H9 (cell line): ENCODE results near the gene OGFOD2. TPM values are rescaled to one million over a fixed set of nuclear protein-coding genes. Genes with fewer than 3 reads are reported as not detected.

ENCODE experiments used
- DNase-seq: peaks from one replicate; pipeline ENCODE4 v3.0.0-alpha.2; 2017
- H2AFZ ChIP-seq: one replicate; pipeline ENCODE4 v1.6.1; 2013; ENCODE audit warnings: mild to moderate bottlenecking, low read length, control low read depth, moderate library complexity
- H2AK5ac ChIP-seq: 2 replicates; pipeline ENCODE4 v1.6.1; 2013; ENCODE audit warnings: low read length, control low read depth, mixed read lengths; ENCODE audit not compliant: insufficient read length
- H2BK120ac ChIP-seq: one replicate; pipeline ENCODE4 v1.6.1; 2013; ENCODE audit warnings: low read depth, mild to moderate bottlenecking, low read length, control low read depth, inconsistent platforms; ENCODE audit not compliant: poor library complexity, severe bottlenecking
- H2BK12ac ChIP-seq: 2 replicates; pipeline ENCODE4 v1.6.1; 2013; ENCODE audit warnings: low read length, control low read depth, mixed read lengths, low read depth; ENCODE audit not compliant: insufficient read length
- H2BK15ac ChIP-seq: 2 replicates; pipeline ENCODE4 v1.6.1; 2013; ENCODE audit warnings: low read depth, low read length, control low read depth
- H2BK20ac ChIP-seq: one replicate; pipeline ENCODE4 v1.6.1; 2013; ENCODE audit warnings: low read depth, mild to moderate bottlenecking, low read length, control low read depth, inconsistent platforms; ENCODE audit not compliant: poor library complexity, severe bottlenecking
- H2BK5ac ChIP-seq: 2 replicates; pipeline ENCODE4 v1.6.1; 2013; ENCODE audit warnings: low read length, control low read depth, mixed read lengths; ENCODE audit not compliant: insufficient read length
- H3K14ac ChIP-seq: 2 replicates; pipeline ENCODE4 v1.6.1; 2013; ENCODE audit warnings: low read length, control low read depth; ENCODE audit not compliant: insufficient read depth
- H3K18ac ChIP-seq: 2 replicates; pipeline ENCODE4 v1.6.1; 2013; ENCODE audit warnings: low read depth, mild to moderate bottlenecking, mixed read lengths, low read length, control low read depth; ENCODE audit not compliant: insufficient read length
- H3K23ac ChIP-seq: 2 replicates; pipeline ENCODE4 v1.6.1; 2013; ENCODE audit warnings: low read length, control low read depth, mixed read lengths, low read depth; ENCODE audit not compliant: insufficient read length
- H3K23me2 ChIP-seq: 2 replicates; pipeline ENCODE4 v1.6.1; 2013; ENCODE audit warnings: low read depth, mild to moderate bottlenecking, mixed read lengths, low read length, control low read depth; ENCODE audit not compliant: insufficient read length, poor library complexity, severe bottlenecking
- H3K27ac ChIP-seq: 2 replicates; pipeline ENCODE4 v1.5.1; 2013; ENCODE audit warnings: low read length, control low read depth, mixed read lengths, low read depth; ENCODE audit not compliant: insufficient read length
- H3K27me3 ChIP-seq: 2 replicates; pipeline ENCODE4 v1.6.1; 2013; ENCODE audit warnings: low read length, control low read depth, inconsistent platforms; ENCODE audit not compliant: insufficient read depth
- H3K4ac ChIP-seq: 2 replicates; pipeline ENCODE4 v1.6.1; 2013; ENCODE audit warnings: low read depth, mild to moderate bottlenecking, control low read depth, inconsistent platforms, low read length, moderate library complexity
- H3K4me1 ChIP-seq: 2 replicates; pipeline ENCODE4 v1.6.1; 2013; ENCODE audit warnings: low read length, control low read depth, inconsistent platforms; ENCODE audit not compliant: insufficient read depth
- H3K4me2 ChIP-seq: 2 replicates; pipeline ENCODE4 v1.6.1; 2013; ENCODE audit warnings: low read length, control low read depth, mixed read lengths; ENCODE audit not compliant: insufficient read length, insufficient read depth
- H3K56ac ChIP-seq: 2 replicates; pipeline ENCODE4 v1.6.1; 2013; ENCODE audit warnings: low read depth, mild to moderate bottlenecking, mixed read lengths, low read length, control low read depth; ENCODE audit not compliant: insufficient read length
- H3K79me1 ChIP-seq: 2 replicates; pipeline ENCODE4 v1.6.1; 2013; ENCODE audit warnings: low read depth, mild to moderate bottlenecking, moderate library complexity, low read length, control low read depth, inconsistent platforms; ENCODE audit not compliant: insufficient read depth, poor library complexity, severe bottlenecking
- H3K79me2 ChIP-seq: 2 replicates; pipeline ENCODE4 v1.6.1; 2013; ENCODE audit warnings: low read length, control low read depth, inconsistent platforms; ENCODE audit not compliant: insufficient read depth
- H3K9ac ChIP-seq: 2 replicates; pipeline ENCODE4 v1.6.1; 2013; ENCODE audit warnings: low read length, control low read depth, mixed read lengths; ENCODE audit not compliant: insufficient read length; ENCODE audit errors: extremely low read depth
- H3K9me3 ChIP-seq: one replicate; pipeline ENCODE4 v1.6.1; 2013; ENCODE audit warnings: low read depth, low read length, inconsistent platforms; ENCODE audit not compliant: control insufficient read depth
- H3T11ph ChIP-seq: one replicate; pipeline ENCODE4 v1.6.1; 2013; ENCODE audit warnings: mild to moderate bottlenecking, low read length, control low read depth, inconsistent platforms
- H4K20me1 ChIP-seq: one replicate; pipeline ENCODE4 v1.6.1; 2013; ENCODE audit not compliant: control insufficient read depth, insufficient read length, insufficient read depth
- H4K5ac ChIP-seq: 2 replicates; pipeline ENCODE4 v1.6.1; 2013; ENCODE audit warnings: low read depth, mild to moderate bottlenecking, mixed read lengths, low read length, control low read depth; ENCODE audit not compliant: insufficient read length
- H4K8ac ChIP-seq: replicated peaks from 2 replicates; pipeline ENCODE4 v1.6.1; 2013; ENCODE audit warnings: low read length, control low read depth, mixed read lengths, low read depth; ENCODE audit not compliant: insufficient read length
- H4K91ac ChIP-seq: 2 replicates; pipeline ENCODE4 v1.6.1; 2013; ENCODE audit warnings: low read depth, mild to moderate bottlenecking, moderate library complexity, mixed read lengths, low read length, control low read depth; ENCODE audit not compliant: insufficient read length
- H3K27ac Mint-ChIP-seq, 3 experiments: 2 replicates in 2 of 3; 3 replicates in 1 of 3; pipeline ENCODE4 v1.8.0; 2020 to 2021; ENCODE audit warnings: mixed read lengths in 3 of 3, mild to moderate bottlenecking in 1 of 3, moderate library complexity in 1 of 3
- H3K27me3 Mint-ChIP-seq: 2 replicates; pipeline ENCODE4 v1.8.0; 2021; ENCODE audit warnings: low read depth, mild to moderate bottlenecking, moderate library complexity, mixed read lengths
- H3K36me3 Mint-ChIP-seq, 3 experiments: 2 replicates in 2 of 3; 3 replicates in 1 of 3; pipeline ENCODE4 v1.8.0; 2020 to 2021; ENCODE audit warnings: low read depth in 3 of 3, mixed read lengths in 3 of 3; ENCODE audit not compliant: insufficient read depth in 1 of 3
- H3K4me1 Mint-ChIP-seq, 2 experiments: 2 replicates each; pipeline ENCODE4 v1.8.0; 2020; ENCODE audit warnings: mixed read lengths in 2 of 2
- H3K4me3 Mint-ChIP-seq, 2 experiments: 2 replicates in 1 of 2; 3 replicates in 1 of 2; pipeline ENCODE4 v1.8.0; 2020 to 2021; ENCODE audit warnings: mild to moderate bottlenecking in 2 of 2, mixed read lengths in 2 of 2, moderate library complexity in 1 of 2
- H3K9me3 Mint-ChIP-seq, 2 experiments: 2 replicates in 1 of 2; 3 replicates in 1 of 2; pipeline ENCODE4 v1.8.0; 2020; ENCODE audit warnings: mild to moderate bottlenecking in 2 of 2, mixed read lengths in 2 of 2, moderate library complexity in 1 of 2
- WGBS: extraction: QIAGEN DNeasy Blood & Tissue Kit; methylation state at CpG from one replicate; pipeline ENCODE4 v1.1.7; 2013; ENCODE audit warnings: missing lambda C conversion rate, low lambda C conversion rate, mixed read lengths; ENCODE audit not compliant: insufficient read length; ENCODE audit errors: extremely low coverage; 5-methylcytosine and 5-hydroxymethylcytosine counted together
- total RNA-seq: library from RNA; stranded (reverse); gene quantifications from 2 replicates; pipeline ENCODE4 v1.2.1, GENCODE V29; 2021
- TF ChIP-seq, protein P1 (sequence below): fragments of 200-600 bp; sonication (generic); conservative IDR thresholded peaks from 3 replicates; pipeline ENCODE4 v1.8.0; 2021; ENCODE audit warnings: antibody characterized with exemption, mild to moderate bottlenecking

The OGFOD2 gene
- total RNA-seq, 1 experiment from 2014 or later, result 14.7 TPM

DNA sequence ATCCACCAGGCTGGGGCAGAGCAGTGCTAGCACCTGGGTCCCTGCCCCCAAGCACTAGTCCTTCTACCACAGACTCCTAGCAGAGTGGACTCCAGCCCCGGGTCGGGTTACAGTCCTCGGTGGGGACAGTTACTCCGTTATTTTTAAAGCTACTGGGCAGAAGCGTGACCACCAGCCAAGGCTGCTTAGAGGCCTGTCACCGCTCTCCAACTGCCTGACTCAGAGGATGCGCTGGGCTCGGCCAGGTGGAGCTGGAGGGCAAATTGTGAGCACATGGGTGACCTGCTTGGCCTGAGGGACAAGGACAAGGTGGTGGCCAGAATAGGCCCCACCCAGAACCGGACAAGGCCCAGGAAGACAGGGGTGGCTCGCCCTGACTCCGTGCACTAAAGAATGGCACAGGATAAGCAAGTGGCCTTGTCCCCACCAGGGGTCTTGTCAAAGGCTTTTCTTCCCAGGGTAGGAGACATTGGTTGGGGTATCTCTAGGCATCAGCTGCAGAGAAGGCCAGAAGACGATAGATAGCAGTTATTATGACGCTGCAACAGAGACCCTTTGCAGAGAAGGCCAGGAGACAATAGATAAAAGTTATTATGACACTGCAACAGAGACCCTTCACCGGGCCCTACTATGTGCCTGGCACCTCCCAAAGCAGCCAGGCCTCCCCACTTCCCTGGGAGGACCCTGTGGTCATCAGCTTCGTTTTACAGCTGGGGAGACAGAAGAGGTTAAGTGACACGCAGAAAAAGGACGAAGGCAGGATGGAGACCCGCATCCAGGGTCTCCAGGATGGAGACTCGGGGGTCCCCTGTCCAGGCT lies 10.4 kb upstream of the OGFOD2 start:
- H3K4me1 ChIP-seq, result no peaks in the 10 kb centered on the region
- DNase-seq, result no peak
- H4K20me1 ChIP-seq, result no peaks in the 10 kb centered on the region
- H4K5ac ChIP-seq, result no peak overlapping the region
- Mint-ChIP-seq H3K36me3 (no peaks in the 10 kb centered on the region), H3K9me3 (no peaks in the 10 kb centered on the region), H3K27me3 (peaks cover 23% of the 10 kb centered on the region), H3K27ac (no peak overlapping the region), H3K4me1 (peaks cover 5 to 17% of the 10 kb centered on the region in 2 experiments), H3K4me3 (peak overlapping the region; percentile 27 to 69; a peak in 3 of 5 replicates)
- no peaks in the 10 kb centered on the region for H3K9me3 ChIP-seq
- H2BK12ac ChIP-seq, result no peak overlapping the region
- no CpG with 5 or more reads among the region's 19 CpGs for WGBS
- TF ChIP-seq, protein P1, sequence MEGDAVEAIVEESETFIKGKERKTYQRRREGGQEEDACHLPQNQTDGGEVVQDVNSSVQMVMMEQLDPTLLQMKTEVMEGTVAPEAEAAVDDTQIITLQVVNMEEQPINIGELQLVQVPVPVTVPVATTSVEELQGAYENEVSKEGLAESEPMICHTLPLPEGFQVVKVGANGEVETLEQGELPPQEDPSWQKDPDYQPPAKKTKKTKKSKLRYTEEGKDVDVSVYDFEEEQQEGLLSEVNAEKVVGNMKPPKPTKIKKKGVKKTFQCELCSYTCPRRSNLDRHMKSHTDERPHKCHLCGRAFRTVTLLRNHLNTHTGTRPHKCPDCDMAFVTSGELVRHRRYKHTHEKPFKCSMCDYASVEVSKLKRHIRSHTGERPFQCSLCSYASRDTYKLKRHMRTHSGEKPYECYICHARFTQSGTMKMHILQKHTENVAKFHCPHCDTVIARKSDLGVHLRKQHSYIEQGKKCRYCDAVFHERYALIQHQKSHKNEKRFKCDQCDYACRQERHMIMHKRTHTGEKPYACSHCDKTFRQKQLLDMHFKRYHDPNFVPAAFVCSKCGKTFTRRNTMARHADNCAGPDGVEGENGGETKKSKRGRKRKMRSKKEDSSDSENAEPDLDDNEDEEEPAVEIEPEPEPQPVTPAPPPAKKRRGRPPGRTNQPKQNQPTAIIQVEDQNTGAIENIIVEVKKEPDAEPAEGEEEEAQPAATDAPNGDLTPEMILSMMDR, result no peak
- no peak overlapping the region for H3K9ac ChIP-seq
- peaks cover 6% of the 10 kb centered on the region for H3K23me2 ChIP-seq
- H2BK15ac ChIP-seq, result no peak overlapping the region
- no peak overlapping the region for H3K23ac ChIP-seq
- H3K4me2 ChIP-seq, result no peak overlapping the region
- no peaks in the 10 kb centered on the region for H3K79me1 ChIP-seq
- no peak overlapping the region for H3K18ac ChIP-seq
- no peak overlapping the region for H3T11ph ChIP-seq
- H4K8ac ChIP-seq, result no peak overlapping the region
- no peak overlapping the region for H3K27ac ChIP-seq
- no peak overlapping the region for H2AK5ac ChIP-seq
- no peak overlapping the region for H4K91ac ChIP-seq
- H2BK20ac ChIP-seq, result no peak overlapping the region
- no peak overlapping the region for H2AFZ ChIP-seq
- no peak overlapping the region for H3K14ac ChIP-seq
- H3K4ac ChIP-seq, result no peak overlapping the region
- H3K27me3 ChIP-seq, result no peaks in the 10 kb centered on the region
- no peaks in the 10 kb centered on the region for H3K79me2 ChIP-seq
- no peak overlapping the region for H3K56ac ChIP-seq
- H2BK120ac ChIP-seq, result no peak overlapping the region
- no peak overlapping the region for H2BK5ac ChIP-seq
